ENCODE data around the gene RTN3.

Gene RTN3

GRCh38 chr11:63671322-63672155, 9.8 kb upstream of the RTN3 start, which contains the start of gene ATL3:
ATL3 (minus strand) TSS chr11:63671376; CDS start chr11:63671335, 41 bp downstream.
- peak within 1 kb of the TSS; percentile 76 for H3K4me3 ChIP-seq (ENCODE audit: low read depth, low read length)

DNA sequence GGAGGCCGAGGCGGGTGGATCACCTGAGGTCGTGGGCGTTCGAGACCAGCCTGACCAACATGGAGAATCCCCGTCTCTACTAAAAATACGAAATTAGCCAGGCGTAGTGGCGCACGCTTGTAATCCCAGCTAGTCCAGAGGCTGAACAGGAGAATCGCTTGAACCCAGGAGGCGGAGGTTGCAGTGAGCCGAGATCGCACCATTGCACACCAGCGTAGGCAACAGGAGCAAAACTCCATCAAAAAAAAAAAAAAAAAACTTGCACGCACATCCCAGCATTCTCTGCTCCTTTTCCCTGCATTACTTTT, 9.2 kb upstream of the RTN3 start:
- H3K4me3 ChIP-seq (ENCODE audit: low read depth, low read length) = no peak overlapping the region
- TF ChIP-seq, protein P1, sequence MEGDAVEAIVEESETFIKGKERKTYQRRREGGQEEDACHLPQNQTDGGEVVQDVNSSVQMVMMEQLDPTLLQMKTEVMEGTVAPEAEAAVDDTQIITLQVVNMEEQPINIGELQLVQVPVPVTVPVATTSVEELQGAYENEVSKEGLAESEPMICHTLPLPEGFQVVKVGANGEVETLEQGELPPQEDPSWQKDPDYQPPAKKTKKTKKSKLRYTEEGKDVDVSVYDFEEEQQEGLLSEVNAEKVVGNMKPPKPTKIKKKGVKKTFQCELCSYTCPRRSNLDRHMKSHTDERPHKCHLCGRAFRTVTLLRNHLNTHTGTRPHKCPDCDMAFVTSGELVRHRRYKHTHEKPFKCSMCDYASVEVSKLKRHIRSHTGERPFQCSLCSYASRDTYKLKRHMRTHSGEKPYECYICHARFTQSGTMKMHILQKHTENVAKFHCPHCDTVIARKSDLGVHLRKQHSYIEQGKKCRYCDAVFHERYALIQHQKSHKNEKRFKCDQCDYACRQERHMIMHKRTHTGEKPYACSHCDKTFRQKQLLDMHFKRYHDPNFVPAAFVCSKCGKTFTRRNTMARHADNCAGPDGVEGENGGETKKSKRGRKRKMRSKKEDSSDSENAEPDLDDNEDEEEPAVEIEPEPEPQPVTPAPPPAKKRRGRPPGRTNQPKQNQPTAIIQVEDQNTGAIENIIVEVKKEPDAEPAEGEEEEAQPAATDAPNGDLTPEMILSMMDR (IDR thresholded peaks at IDR 0.05; ENCODE audit: borderline replicate concordance, insufficient read depth, low read depth, low read length) = no peak

More at GRCh38 chr11:63671322-63672155, 9.8 kb upstream of the RTN3 start, which contains the start of gene ATL3:
- TF ChIP-seq, protein P1 (IDR thresholded peaks at IDR 0.05; ENCODE audit: borderline replicate concordance, insufficient read depth, low read depth, low read length) = no peak

GRCh38 chr11:63672936-63673539, 8.3 kb upstream of the RTN3 start:
- TF ChIP-seq, protein P1 (IDR thresholded peaks at IDR 0.05; ENCODE audit: borderline replicate concordance, insufficient read depth, low read depth, low read length) = no peak
- no peak overlapping the region for H3K4me3 ChIP-seq (ENCODE audit: low read depth, low read length)

GRCh38 chr11:63673579-63673978, 7.7 kb upstream of the RTN3 start:
- H3K4me3 ChIP-seq (ENCODE audit: low read depth, low read length) = no peak overlapping the region
- TF ChIP-seq, protein P1 (IDR thresholded peaks at IDR 0.05; ENCODE audit: borderline replicate concordance, insufficient read depth, low read depth, low read length) = no peak

DNA sequence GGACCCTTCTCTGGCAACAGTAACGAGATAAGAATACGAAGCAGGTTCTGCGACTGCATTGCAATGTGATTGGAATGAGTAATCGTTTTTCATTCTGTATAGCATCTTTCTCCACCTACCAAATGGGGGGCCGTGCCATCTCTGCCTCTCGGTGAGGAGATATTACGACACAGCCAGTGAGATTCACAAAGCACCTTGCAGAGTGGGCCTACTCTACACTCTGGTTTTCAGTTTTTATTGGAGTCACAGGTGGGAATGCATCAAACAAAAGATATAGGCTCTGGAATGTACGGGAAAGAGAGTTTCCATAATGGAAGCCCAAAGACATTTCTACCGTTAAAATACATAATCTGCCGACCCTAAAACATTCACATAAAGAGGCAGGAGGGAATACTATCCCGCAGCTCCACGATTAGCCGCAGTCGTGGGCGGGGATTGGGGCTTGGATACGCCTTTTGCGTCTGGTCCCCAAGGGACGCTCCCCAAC, 423 bp upstream of the RTN3 start:
- H3K4me3 ChIP-seq (ENCODE audit: low read depth, low read length) = peak overlapping the region; percentile 22
- TF ChIP-seq, protein P1 (IDR thresholded peaks at IDR 0.05; ENCODE audit: borderline replicate concordance, insufficient read depth, low read depth, low read length) = no peak

GRCh38 chr11:63682066-63683021, 1.0 kb downstream of the RTN3 start:
- H3K4me3 ChIP-seq (ENCODE audit: low read depth, low read length) = peak overlapping the region; percentile 73
- TF ChIP-seq, protein P1 (IDR thresholded peaks at IDR 0.05; ENCODE audit: borderline replicate concordance, insufficient read depth, low read depth, low read length) = 0 out of 2 replicates have a peak, but pooled peaks have one; percentile 23
